Epidermal melanocyte (primary cell): Measurements from ENCODE around the gene ATP1A3.

ENCODE experiments used
- DNase-seq: peaks from one replicate; pipeline ENCODE4 v3.0.0; 2011; ENCODE audit warnings: low spot score; ENCODE audit not compliant: insufficient read length

The ATP1A3 gene

GRCh38 chr19:41930322-41930722, 63.7 kb downstream of the ATP1A3 start:
- no peak for DNase-seq

GRCh38 chr19:41929536-41930071, 64.4 kb downstream of the ATP1A3 start:
- no peak for DNase-seq

GRCh38 chr19:41928754-41929535, 65.1 kb downstream of the ATP1A3 start:
- DNase-seq = no peak

GRCh38 chr19:41928221-41928683, 65.8 kb downstream of the ATP1A3 start, which contains the start of gene ERFL:
Gene ERFL (minus strand): TSS chr19:41928449. CDS start chr19:41912919, 15,530 bp downstream.
- no peak for DNase-seq

GRCh38 chr19:41927497-41928192, 66.4 kb downstream of the ATP1A3 start:
- DNase-seq = no peak

- no peak for DNase-seq
Observed at GRCh38 chr19:41926763-41927496, 67.1 kb downstream of the ATP1A3 start.

- no peak for DNase-seq
Observed at GRCh38 chr19:41926028-41926762, 67.8 kb downstream of the ATP1A3 start.

- DNase-seq = no peak
Observed at GRCh38 chr19:41925208-41926003, 68.6 kb downstream of the ATP1A3 start.

GRCh38 chr19:41924151-41925145, 69.6 kb downstream of the ATP1A3 start:
- no peak for DNase-seq

- DNase-seq = no peak
Observed at GRCh38 chr19:41923045-41923788, 70.8 kb downstream of the ATP1A3 start.

- no peak for DNase-seq
Observed at GRCh38 chr19:41922585-41922984, 71.4 kb downstream of the ATP1A3 start.

- DNase-seq = no peak
Observed at GRCh38 chr19:41921577-41922576, 72.2 kb downstream of the ATP1A3 start.

GRCh38 chr19:41920882-41921576, 73.0 kb downstream of the ATP1A3 start:
- no peak for DNase-seq

GRCh38 chr19:41919948-41920712, 73.9 kb downstream of the ATP1A3 start:
- DNase-seq = no peak

- no peak for DNase-seq
Observed at GRCh38 chr19:41918653-41919244, 75.3 kb downstream of the ATP1A3 start.
